Measurements from ENCODE around the gene FMN1. TPM values are rescaled to one million over a fixed set of nuclear protein-coding genes. Genes with fewer than 3 reads are reported as not detected.

The FMN1 gene
- total and polyA plus RNA-seq, 2 of the 8 experiments (the other 6 are each of a cell fraction or from before 2014, with no cell fraction given) = 0.27 to 3.7 TPM

DNA sequence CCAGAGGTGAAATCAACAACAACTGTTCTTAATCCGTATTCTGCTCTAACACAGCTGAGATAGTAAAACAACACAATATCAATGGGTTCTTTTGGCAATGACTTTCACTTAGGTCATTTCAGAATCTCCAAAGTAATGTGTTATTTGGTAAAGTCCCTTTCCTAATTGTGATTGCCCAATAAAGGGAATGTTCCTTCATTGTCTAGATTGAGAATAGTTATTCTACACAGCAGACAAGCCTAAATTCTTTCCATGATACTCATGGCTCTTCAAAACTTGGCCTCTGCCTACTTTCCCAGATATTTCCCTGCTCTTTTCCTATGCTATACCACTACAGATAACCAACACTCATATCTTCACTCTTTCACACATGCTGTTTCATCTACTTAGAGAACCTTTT, 219.8 kb downstream of the FMN1 start:
- no peak overlapping the region for H2AK5ac ChIP-seq (ENCODE audit: low read depth, low read length)
- H3K14ac ChIP-seq (ENCODE audit: insufficient read length) = no peak overlapping the region
- no peak for TF ChIP-seq TBP (IDR thresholded peaks at IDR 0.05; ENCODE audit: low read depth, low read length)
- no peak for TF ChIP-seq RXRA (IDR thresholded peaks at IDR 0.05; ENCODE audit: insufficient read depth, low read depth, low read length)
- TF ChIP-seq EGR1 (IDR thresholded peaks at IDR 0.05; ENCODE audit: borderline replicate concordance, low read depth, low read length) = no peak
- no peak for TF ChIP-seq E2F6 (IDR thresholded peaks at IDR 0.05)
- H2BK20ac ChIP-seq (ENCODE audit: low read length) = no peak overlapping the region
- no peak overlapping the region for H3K18ac ChIP-seq (ENCODE audit: extremely low read depth, low read length)
- no peaks in the 10 kb centered on the region for H3K23me2 ChIP-seq (ENCODE audit: low read depth, low read length)
- H3K27me3 ChIP-seq (replicated peaks in 1 of 4; ENCODE audit: control insufficient read depth in 3 of 4, extremely low read depth in 1 of 4, insufficient read depth in 3 of 4, low read length in 3 of 4) = no peaks in the 10 kb centered on the region
- no peak overlapping the region for H3K4ac ChIP-seq (replicated peaks; ENCODE audit: insufficient read length, low read depth, low read length)
- no peaks in the 10 kb centered on the region for H3K36me3 ChIP-seq (ENCODE audit: control insufficient read depth in 2 of 4, insufficient read depth in 4 of 4, low read length in 3 of 4)
- H3K4me3 ChIP-seq (ENCODE audit: extremely low read depth in 1 of 4, insufficient read depth in 2 of 4, low read depth in 3 of 4, low read length in 4 of 4) = no peak overlapping the region
- no peak overlapping the region for H3K9ac ChIP-seq (replicated peaks in 1 of 4; ENCODE audit: extremely low read depth in 1 of 4, low read depth in 3 of 4, low read length in 3 of 4)
- H4K20me1 ChIP-seq (replicated peaks in 1 of 2; ENCODE audit: control insufficient read depth in 1 of 2, insufficient read depth in 2 of 2, low read length in 2 of 2) = no peaks in the 10 kb centered on the region
- FAIRE-seq (no peak), DNase-seq (ENCODE audit: low read depth in 1 of 2, low spot score in 2 of 2) (no peak)
- no peak overlapping the region for H3K56ac ChIP-seq (replicated peaks; ENCODE audit: insufficient read length, low read depth, low read length)
- H2BK120ac ChIP-seq (replicated peaks; ENCODE audit: low read depth, low read length) = no peak overlapping the region
- H2BK12ac ChIP-seq (ENCODE audit: low read depth, low read length) = no peak overlapping the region
- POLR2A ChIA-PET (ENCODE audit: partially characterized antibody) = no interaction called here
- 90% methylated on average over 1 of the region's 1 CpG; no CpG with 5 or more reads in 1 of the 2 experiments for WGBS, 2 experiments (ENCODE audit: extremely low coverage in 1 of 2, insufficient coverage in 1 of 2, insufficient read length in 1 of 2, insufficient replicate concordance in 2 of 2, low coverage in 1 of 2, low lambda C conversion rate in 2 of 2, missing lambda C conversion rate in 1 of 2)
- H3K4me1 ChIP-seq (replicated peaks in 1 of 4; ENCODE audit: control insufficient read depth in 3 of 4, insufficient read depth in 4 of 4, low read length in 3 of 4) = no peaks in the 10 kb centered on the region
- no peak overlapping the region for H2BK5ac ChIP-seq (ENCODE audit: low read depth, low read length)
- H3K23ac ChIP-seq (ENCODE audit: insufficient read length) = no peak overlapping the region
- H4K8ac ChIP-seq (ENCODE audit: extremely low read depth, insufficient read depth, low read length) = no peak overlapping the region
- no peak overlapping the region for H3K27ac ChIP-seq (ENCODE audit: low read depth, low read length)
- H4K5ac ChIP-seq (ENCODE audit: insufficient read length, low read depth, low read length) = no peak overlapping the region
- no peaks in the 10 kb centered on the region for H3K79me1 ChIP-seq (ENCODE audit: low read depth, low read length)
- H2BK15ac ChIP-seq (ENCODE audit: low read length) = no peak overlapping the region
- H3K9me3 ChIP-seq (ENCODE audit: insufficient read depth in 2 of 2, low read depth in 1 of 2, low read length in 1 of 2) = no peaks in the 10 kb centered on the region
- CTCF ChIA-PET (ENCODE audit: partially characterized antibody) = interaction anchor here (1.0 to 2.0 kb wide), 2 partner anchors 20 to 38 kb away, joined by 3 to 5 read pairs; no protein-coding TSS in a partner anchor
- no peaks in the 10 kb centered on the region for H3K79me2 ChIP-seq (ENCODE audit: control insufficient read depth in 1 of 2, insufficient read depth in 2 of 2, low read length in 2 of 2)
- H2AFZ ChIP-seq (ENCODE audit: low read length) = no peak overlapping the region
- no peak overlapping the region for H4K91ac ChIP-seq (replicated peaks; ENCODE audit: insufficient read length, low read length)
- H3K4me2 ChIP-seq (ENCODE audit: insufficient read depth in 1 of 2, low read depth in 2 of 2, low read length in 2 of 2) = no peak overlapping the region
